ENCODE measurements around the gene EPC2. TPM values are rescaled to one million over a fixed set of nuclear protein-coding genes. Genes with fewer than 3 reads are reported as not detected.

The EPC2 gene
- total RNA-seq, 4 donors from 2014 or later: 37.9 to 55.3 (median 44.1) TPM

- Histone ChIP-seq H3K4me3 (replicated peaks in 1 of 3) (no peak overlapping the region), H3K27ac (no peak overlapping the region), H3K9me3 (no peaks in the 10 kb centered on the region), H3K36me3 (no peaks in the 10 kb centered on the region), H3K4me1 (no peaks in the 10 kb centered on the region), H3K27me3 (no peaks in the 10 kb centered on the region)
- 87 to 99% methylated on average over 4 of the region's 4 CpGs for WGBS, 2 donors
- no peak for TF ChIP-seq CTCF (IDR thresholded peaks at IDR 0.05)
- TF ChIP-seq POLR2A (IDR thresholded peaks at IDR 0.05): no peak
- intact Hi-C loops (cut with DNase I): no loop called here
- no peak for DNase-seq
Measured at GRCh38 chr2:148699830-148700229, 55.3 kb downstream of the EPC2 start.

GRCh38 chr2:148701039-148701438 lies 56.5 kb downstream of the EPC2 start:
- intact Hi-C loops (cut with DNase I): no loop called here
- no peaks in the 10 kb centered on the region for H3K27me3 ChIP-seq
- no peak for TF ChIP-seq POLR2A (IDR thresholded peaks at IDR 0.05)
- no peak for TF ChIP-seq CTCF (IDR thresholded peaks at IDR 0.05)
- H3K4me1 ChIP-seq: no peaks in the 10 kb centered on the region
- no peak overlapping the region for H3K27ac ChIP-seq
- 96 to 97% methylated on average over 3 of the region's 3 CpGs for WGBS, 2 donors
- H3K36me3 ChIP-seq: no peaks in the 10 kb centered on the region
- H3K4me3 ChIP-seq (replicated peaks in 1 of 3): no peak overlapping the region
- H3K9me3 ChIP-seq: no peaks in the 10 kb centered on the region
- DNase-seq: no peak

- Histone ChIP-seq H3K36me3 (no peaks in the 10 kb centered on the region), H3K4me3 (replicated peaks in 1 of 3) (no peak overlapping the region), H3K9me3 (no peaks in the 10 kb centered on the region), H3K27ac (no peak overlapping the region), H3K4me1 (no peaks in the 10 kb centered on the region), H3K27me3 (no peaks in the 10 kb centered on the region)
- TF ChIP-seq POLR2A (IDR thresholded peaks at IDR 0.05): no peak
- TF ChIP-seq CTCF (IDR thresholded peaks at IDR 0.05): no peak
- DNase-seq: no peak
- intact Hi-C loops (cut with DNase I): no loop called here
Measured at GRCh38 chr2:148701877-148702276, 57.3 kb downstream of the EPC2 start.

GRCh38 chr2:148702475-148702874 lies 57.9 kb downstream of the EPC2 start:
- intact Hi-C loops (cut with DNase I): no loop called here
- TF ChIP-seq CTCF (IDR thresholded peaks at IDR 0.05): no peak
- TF ChIP-seq POLR2A (IDR thresholded peaks at IDR 0.05): no peak

GRCh38 chr2:148704247-148704646 lies 59.7 kb downstream of the EPC2 start:
- no peaks in the 10 kb centered on the region for H3K4me1 ChIP-seq

More at GRCh38 chr2:148702475-148702874, 57.9 kb downstream of the EPC2 start:
- Histone ChIP-seq H3K4me1 (no peaks in the 10 kb centered on the region), H3K27ac (no peak overlapping the region), H3K27me3 (no peaks in the 10 kb centered on the region), H3K4me3 (replicated peaks in 1 of 3) (no peak overlapping the region), H3K9me3 (no peaks in the 10 kb centered on the region), H3K36me3 (no peaks in the 10 kb centered on the region)
- WGBS, 2 donors: 100% methylated on average over 1 of the region's 1 CpG
- no peak for DNase-seq

More at GRCh38 chr2:148704247-148704646, 59.7 kb downstream of the EPC2 start:
- no peak for DNase-seq
- no peak overlapping the region for H3K27ac ChIP-seq
- H3K9me3 ChIP-seq: no peaks in the 10 kb centered on the region
- no peak for TF ChIP-seq CTCF (IDR thresholded peaks at IDR 0.05)
- no peak for TF ChIP-seq POLR2A (IDR thresholded peaks at IDR 0.05)
- no peaks in the 10 kb centered on the region for H3K36me3 ChIP-seq
- intact Hi-C loops (cut with DNase I): no loop called here
- H3K27me3 ChIP-seq: no peaks in the 10 kb centered on the region
- H3K4me3 ChIP-seq (replicated peaks in 1 of 3): no peak overlapping the region
